Transverse colon (tissue), 4 donors: ENCODE measurements around the gene MYO1B.

Source experiments
- CTCF ChIP-seq, 5 experiments: fragments of 200-600 bp in 3 of 5; fragments of 450-650 bp in 2 of 5; sonication (generic) in 3 of 5; IDR thresholded peaks; 1 replicate in 2 of 5; 2 replicates in 3 of 5; pipeline ENCODE4 v1.5.1; 2016 to 2017; ENCODE audit warnings: antibody characterized with exemption in 5 of 5, inconsistent platforms in 3 of 5, mild to moderate bottlenecking in 2 of 5, moderate library complexity in 1 of 5
- POLR2A ChIP-seq: fragments of 450-650 bp; IDR thresholded peaks from one replicate; pipeline ENCODE4 v1.6.1; 2016; ENCODE audit warnings: antibody characterized with exemption, mild to moderate bottlenecking, moderate library complexity
- POLR2AphosphoS5 ChIP-seq, 3 donors: sonication (generic); formaldehyde crosslinking; IDR thresholded peaks; one replicate each; pipeline ENCODE4 v1.6.1; 2016; ENCODE audit warnings: antibody characterized with exemption in 3 of 3

GRCh38 chr2:191200910-191201309 is 44.3 kb upstream of the MYO1B start:
- no peak for TF ChIP-seq POLR2A
- no peak for TF ChIP-seq CTCF (IDR thresholded peaks at IDR 0.05)
- no peak for TF ChIP-seq POLR2AphosphoS5 (IDR thresholded peaks at IDR 0.05)
